ENCODE data around the gene CSKMT.
"Not testable (repeated sequence)": the region's sequence is repeated elsewhere in the genome, so short reads cannot be mapped to it uniquely, and the experiment has no call there.

The CSKMT gene

GRCh38 chr11:62656796-62657429, 8.2 kb upstream of the CSKMT start:
- DNase-seq (ENCODE audit: low read depth), result no peak

- DNase-seq (ENCODE audit: low read depth), result no peak
Observed at GRCh38 chr11:62664405-62665074, 572 bp upstream of the CSKMT start.

GRCh38 chr11:62665599-62666258, 617 bp downstream of the CSKMT start:
- DNase-seq (ENCODE audit: low read depth), result no peak

GRCh38 chr11:62666259-62666926, 1.3 kb downstream of the CSKMT start:
- no peak for DNase-seq (ENCODE audit: low read depth)

- DNase-seq (ENCODE audit: low read depth), result no peak
Observed at GRCh38 chr11:62667460-62667859, 2.3 kb downstream of the CSKMT start.

- no peak for DNase-seq (ENCODE audit: low read depth)
Observed at GRCh38 chr11:62669420-62670161, 4.5 kb downstream of the CSKMT start.

GRCh38 chr11:62671236-62671607, 6.1 kb downstream of the CSKMT start:
- no peak for DNase-seq (ENCODE audit: low read depth)

GRCh38 chr11:62671608-62672389, 6.7 kb downstream of the CSKMT start, which contains the start of the genes LBHD1 and UQCC3:
Gene LBHD1, minus strand, starts transcription at chr11:62672267. Its CDS starts 2,236 bp downstream, at chr11:62670031.
Gene UQCC3, plus strand, starts transcription at chr11:62671673. Its CDS starts 73 bp downstream, at chr11:62671746.
- no peak for DNase-seq (ENCODE audit: low read depth)

GRCh38 chr11:62673196-62673525, 8.0 kb downstream of the CSKMT start:
- DNase-seq (ENCODE audit: low read depth), result no peak

- DNase-seq (ENCODE audit: low read depth), result not testable (repeated sequence)
Observed at GRCh38 chr11:62675415-62675814, 10.3 kb downstream of the CSKMT start.

- DNase-seq (ENCODE audit: low read depth), result no peak
Observed at GRCh38 chr11:62676698-62677097, 11.6 kb downstream of the CSKMT start.

- DNase-seq (ENCODE audit: low read depth), result no peak
Observed at GRCh38 chr11:62677156-62677555, 12.0 kb downstream of the CSKMT start.

GRCh38 chr11:62677714-62678113, 12.6 kb downstream of the CSKMT start:
- no peak for DNase-seq (ENCODE audit: low read depth)

- no peak for DNase-seq (ENCODE audit: low read depth)
Observed at GRCh38 chr11:62678433-62678769, 13.3 kb downstream of the CSKMT start.

- DNase-seq (ENCODE audit: low read depth), result peak; percentile 90
Observed at GRCh38 chr11:62678770-62679696, 13.9 kb downstream of the CSKMT start, which contains the start of gene UBXN1. Gene UBXN1, minus strand, starts transcription at chr11:62679073. Its CDS starts 150 bp downstream, at chr11:62678923.

GRCh38 chr11:62680825-62681240, 15.7 kb downstream of the CSKMT start:
- DNase-seq (ENCODE audit: low read depth), result peak; percentile 87

- no peak for DNase-seq (ENCODE audit: low read depth)
Observed at GRCh38 chr11:62682518-62682917, 17.4 kb downstream of the CSKMT start.

- no peak for DNase-seq (ENCODE audit: low read depth)
Observed at GRCh38 chr11:62687508-62688396, 22.6 kb downstream of the CSKMT start.

- DNase-seq (ENCODE audit: low read depth), result no peak
Observed at GRCh38 chr11:62688491-62688890, 23.4 kb downstream of the CSKMT start.

Data from fibroblast of the conjunctiva (primary cell).